SK-N-SH treated with all-trans-retinoic acid at 6 μM for 48 hours (cell line): ENCODE measurements around the gene FLAD1.

Experiments used
- CSDC2 ChIP-seq: fragments of 250-450 bp; sonication (Bioruptor Pico); IDR thresholded peaks from 2 replicates; pipeline ENCODE4 v1.5.0; 2020; ENCODE audit warnings: mild to moderate bottlenecking, moderate library complexity
- CSRNP3 ChIP-seq: fragments of 250-450 bp; sonication (Bioruptor Pico); IDR thresholded peaks from 2 replicates; pipeline ENCODE4 v1.5.1; 2021; ENCODE audit warnings: mild to moderate bottlenecking, moderate library complexity
- RARB ChIP-seq: fragments of 250-450 bp; sonication (Bioruptor Pico); IDR thresholded peaks from 2 replicates; pipeline ENCODE4 v1.8.0; 2021; ENCODE audit warnings: mild to moderate bottlenecking, moderate library complexity

DNA sequence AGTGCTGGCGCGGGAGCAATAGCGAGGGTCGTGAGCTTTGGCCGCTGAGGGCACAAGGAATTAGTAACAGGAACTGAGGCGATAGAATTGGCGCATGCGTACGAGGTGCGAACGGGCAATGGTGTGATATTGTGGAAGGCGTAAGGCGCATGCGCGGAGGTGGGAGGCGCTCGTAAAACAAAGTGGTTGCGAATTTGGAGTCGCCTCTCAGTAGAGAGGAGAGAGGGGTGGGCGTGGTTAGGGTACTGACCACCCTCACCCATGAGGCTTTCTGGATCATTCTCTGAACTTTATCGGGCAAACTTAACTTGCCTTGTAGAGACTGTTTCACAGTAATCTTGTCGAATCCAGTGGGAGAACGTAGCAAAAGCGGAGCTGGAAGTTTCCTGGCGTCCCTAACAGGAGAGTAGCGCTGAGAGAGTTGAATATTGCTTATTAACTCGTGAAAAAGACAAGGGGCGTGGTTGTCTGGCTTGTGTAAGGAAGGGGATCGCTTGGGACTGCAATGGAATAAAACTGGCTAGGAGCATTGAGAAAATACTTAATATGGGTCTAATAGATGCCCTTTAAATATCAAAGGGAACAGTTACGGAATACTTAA lies 8.2 kb upstream of the FLAD1 start:
- TF ChIP-seq CSRNP3 (CRISPR knock-in tag): no peak
- no peak for TF ChIP-seq CSDC2
- TF ChIP-seq RARB (CRISPR knock-in tag): no peak
